Cardiac muscle cell (in vitro differentiated cells and primary cell): ENCODE measurements around the gene SYNPO2. TPM values are rescaled to one million over a fixed set of nuclear protein-coding genes. Genes with fewer than 3 reads are reported as not detected.
"Not testable (repeated sequence)": the region's sequence is repeated elsewhere in the genome, so short reads cannot be mapped to it uniquely, and the experiment has no call there.

Source experiments
- DNase-seq, 2 donors: peaks; one replicate each; pipeline versions ENCODE4 v3.0.0 to v3.0.0-alpha.2; 2010 to 2017; ENCODE audit warnings: low read depth in 1 of 2, low spot score in 1 of 2
- H3K27ac ChIP-seq: fragments of 200-600 bp; sonication (generic); 2 replicates; pipeline ENCODE4 v1.5.1; 2016
- H3K27me3 ChIP-seq: fragments of 200-600 bp; sonication (generic); 2 replicates; pipeline ENCODE4 v1.6.0; 2016; ENCODE audit warnings: control low read depth
- H3K36me3 ChIP-seq: fragments of 200-600 bp; sonication (generic); 2 replicates; pipeline ENCODE4 v1.5.1; 2016; ENCODE audit warnings: control low read depth
- H3K4me1 ChIP-seq: fragments of 200-600 bp; sonication (generic); 2 replicates; pipeline ENCODE4 v1.8.1; 2017; ENCODE audit warnings: low read depth, mild to moderate bottlenecking, mixed run types
- H3K4me3 ChIP-seq: fragments of 200-600 bp; sonication (generic); 2 replicates; pipeline ENCODE4 v1.5.1; 2016; ENCODE audit warnings: mild to moderate bottlenecking
- H3K9me3 ChIP-seq: fragments of 200-600 bp; sonication (generic); 2 replicates; pipeline ENCODE4 v1.5.1; 2017; ENCODE audit warnings: low read depth, mild to moderate bottlenecking, control low read depth
- polyA plus RNA-seq: library from polyadenylated mRNA; unstranded; fragments of >200 nt; fragmentation: Nextera tagmentation; extraction: Ambion mirVana; gene quantifications from 2 replicates; pipeline ENCODE4 v1.2.1, GENCODE V29; 2016
- total RNA-seq: library from RNA; depleted of rRNA; stranded (reverse); fragments of >200 nt; gene quantifications from 2 replicates; pipeline ENCODE4 v1.2.3, GENCODE V29; 2016
- TF ChIP-seq, protein P1 (sequence below): IDR thresholded peaks from 2 replicates; pipeline ENCODE4 v1.5.1; 2012; ENCODE audit warnings: low read depth, mild to moderate bottlenecking, low read length

Gene SYNPO2
- total and polyA plus RNA-seq, 2 experiments from 2014 or later, result 14.7 to 35.6 TPM

GRCh38 chr4:119041951-119042560 is 153.4 kb downstream of the SYNPO2 start:
- peak; percentile 78 to 81 for DNase-seq
- Histone ChIP-seq H3K4me3 (no peak overlapping the region), H3K36me3 (no peaks in the 10 kb centered on the region), H3K4me1 (peaks cover 12% of the 10 kb centered on the region), H3K9me3 (no peaks in the 10 kb centered on the region), H3K27me3 (no peaks in the 10 kb centered on the region), H3K27ac (no peak overlapping the region)
- TF ChIP-seq, protein P1, sequence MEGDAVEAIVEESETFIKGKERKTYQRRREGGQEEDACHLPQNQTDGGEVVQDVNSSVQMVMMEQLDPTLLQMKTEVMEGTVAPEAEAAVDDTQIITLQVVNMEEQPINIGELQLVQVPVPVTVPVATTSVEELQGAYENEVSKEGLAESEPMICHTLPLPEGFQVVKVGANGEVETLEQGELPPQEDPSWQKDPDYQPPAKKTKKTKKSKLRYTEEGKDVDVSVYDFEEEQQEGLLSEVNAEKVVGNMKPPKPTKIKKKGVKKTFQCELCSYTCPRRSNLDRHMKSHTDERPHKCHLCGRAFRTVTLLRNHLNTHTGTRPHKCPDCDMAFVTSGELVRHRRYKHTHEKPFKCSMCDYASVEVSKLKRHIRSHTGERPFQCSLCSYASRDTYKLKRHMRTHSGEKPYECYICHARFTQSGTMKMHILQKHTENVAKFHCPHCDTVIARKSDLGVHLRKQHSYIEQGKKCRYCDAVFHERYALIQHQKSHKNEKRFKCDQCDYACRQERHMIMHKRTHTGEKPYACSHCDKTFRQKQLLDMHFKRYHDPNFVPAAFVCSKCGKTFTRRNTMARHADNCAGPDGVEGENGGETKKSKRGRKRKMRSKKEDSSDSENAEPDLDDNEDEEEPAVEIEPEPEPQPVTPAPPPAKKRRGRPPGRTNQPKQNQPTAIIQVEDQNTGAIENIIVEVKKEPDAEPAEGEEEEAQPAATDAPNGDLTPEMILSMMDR, result peak; percentile 54

DNA sequence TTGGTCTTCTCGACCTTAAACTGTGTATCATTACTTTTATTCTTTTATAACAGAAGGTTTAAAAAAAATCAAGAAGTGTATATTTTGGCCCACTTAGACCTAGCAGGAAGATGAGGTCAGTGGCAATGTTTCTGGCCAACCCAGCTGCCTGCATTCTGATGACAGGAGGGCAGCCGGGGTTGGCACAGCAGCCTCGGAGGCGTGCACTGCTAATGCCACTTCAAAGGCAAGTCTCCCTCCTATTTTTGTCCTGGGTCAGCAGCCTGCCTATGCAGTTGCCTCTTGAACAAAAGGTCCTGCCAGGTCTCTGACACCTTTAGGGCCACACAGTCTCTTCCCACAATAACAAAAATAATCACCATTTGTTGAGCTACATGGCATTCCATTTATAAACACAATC is 157.6 kb downstream of the SYNPO2 start:
- TF ChIP-seq, protein P1, result no peak
- H3K4me1 ChIP-seq, result peaks cover 6% of the 10 kb centered on the region
- H3K36me3 ChIP-seq, result no peaks in the 10 kb centered on the region
- no peak overlapping the region for H3K27ac ChIP-seq
- H3K9me3 ChIP-seq, result no peaks in the 10 kb centered on the region
- H3K4me3 ChIP-seq, result no peak overlapping the region
- DNase-seq, result peak in 1 of 2 donors; percentile 23
- no peaks in the 10 kb centered on the region for H3K27me3 ChIP-seq

DNA sequence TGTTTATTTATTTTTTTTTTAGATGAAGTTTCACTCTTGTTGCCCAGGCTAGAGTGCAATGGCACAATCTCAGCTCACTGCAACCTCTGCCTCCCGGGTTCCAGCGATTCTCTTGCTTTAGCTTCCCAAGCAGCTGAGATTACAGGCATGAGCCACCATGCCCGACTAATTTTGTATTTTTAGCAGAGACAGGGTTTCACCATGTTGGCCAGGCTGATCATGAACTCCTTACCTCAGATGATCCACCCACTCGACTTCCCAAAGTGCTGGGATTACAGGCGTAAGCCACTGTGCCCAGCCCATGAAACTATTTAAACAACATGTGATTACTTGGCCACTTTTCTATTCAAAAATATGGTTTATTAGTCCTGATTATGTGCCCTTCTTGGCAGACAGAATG is 158.4 kb downstream of the SYNPO2 start:
- H3K4me3 ChIP-seq, DNase-seq, H3K27ac ChIP-seq, H3K4me1 ChIP-seq, H3K9me3 ChIP-seq, H3K27me3 ChIP-seq, H3K36me3 ChIP-seq: not testable (repeated sequence)

DNA sequence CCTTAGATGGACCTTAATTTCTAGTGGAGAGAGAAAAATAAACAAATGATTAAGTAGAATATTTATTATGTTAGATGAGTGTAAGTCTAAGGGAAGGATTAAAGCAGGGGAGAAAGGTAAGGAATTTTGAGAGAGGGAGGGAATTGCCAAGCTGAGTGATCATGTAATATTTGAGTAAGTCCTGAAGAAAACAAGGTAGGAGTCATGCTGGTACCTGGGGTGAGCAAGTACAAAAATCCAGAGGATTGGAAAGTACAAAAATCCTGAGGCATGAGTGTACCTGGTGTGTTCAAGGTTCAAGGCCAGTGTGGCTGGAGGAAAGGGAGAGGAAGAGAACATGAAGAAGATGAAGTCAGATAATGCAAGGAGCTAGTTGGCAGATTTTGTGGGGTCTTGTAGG is 159.8 kb downstream of the SYNPO2 start:
- DNase-seq, result no peak
- TF ChIP-seq, protein P1, result no peak
- no peaks in the 10 kb centered on the region for H3K27me3 ChIP-seq

DNA sequence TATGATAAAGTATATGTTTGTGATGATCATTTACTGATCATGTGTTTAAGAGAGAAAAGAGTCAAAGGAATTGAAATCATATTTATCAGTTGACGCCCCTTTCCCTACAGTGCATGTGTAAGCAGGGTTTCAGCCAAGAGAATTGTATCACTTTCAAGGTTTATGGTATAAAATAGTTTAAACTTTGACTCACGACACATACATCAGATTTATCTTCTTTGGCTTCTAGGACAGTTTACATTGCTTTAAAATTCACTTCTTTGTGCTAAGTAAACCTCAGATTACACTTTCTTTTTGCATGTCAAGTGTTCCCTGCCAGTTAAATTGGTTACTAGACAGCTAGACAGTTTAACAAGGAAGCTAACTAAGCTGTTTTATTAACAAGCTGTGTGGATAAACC is 160.7 kb downstream of the SYNPO2 start:
- Histone ChIP-seq H3K4me1 (peaks cover 4% of the 10 kb centered on the region), H3K4me3 (no peak overlapping the region)
- TF ChIP-seq, protein P1, result no peak

More for the DNA sequence above, 159.8 kb downstream of the SYNPO2 start:
- Histone ChIP-seq H3K27ac (no peak overlapping the region), H3K4me3 (no peak overlapping the region), H3K9me3 (no peaks in the 10 kb centered on the region), H3K36me3 (no peaks in the 10 kb centered on the region), H3K4me1 (peaks cover 4% of the 10 kb centered on the region)

DNA sequence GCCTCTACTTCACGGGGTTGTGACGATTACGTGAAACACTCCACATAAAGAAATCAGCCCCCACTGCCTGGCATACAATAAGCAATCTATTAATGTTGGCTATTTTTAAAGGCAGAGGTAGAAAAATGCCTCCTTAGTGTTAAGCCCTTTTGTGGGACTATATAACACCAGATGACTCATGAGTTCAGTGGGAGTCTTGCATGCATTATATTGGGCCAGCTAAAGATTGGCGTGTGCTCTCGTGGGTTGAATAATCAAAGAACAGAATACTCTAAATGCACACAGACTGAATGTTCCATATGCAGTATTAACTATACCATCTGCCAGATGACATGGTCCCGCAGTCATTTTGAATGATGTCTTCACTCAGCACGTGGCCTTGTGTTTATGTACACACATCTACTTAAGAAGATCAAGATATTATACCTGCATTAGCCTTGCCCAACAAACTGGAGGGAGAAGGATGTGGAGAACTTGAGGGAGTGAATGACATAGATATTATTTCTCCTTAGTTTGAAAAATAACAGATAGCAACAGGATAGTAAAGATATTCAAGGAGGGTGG is 162.0 kb downstream of the SYNPO2 start:
- DNase-seq, result no peak
- TF ChIP-seq, protein P1, result no peak
- peaks cover 4% of the 10 kb centered on the region for H3K4me1 ChIP-seq
- no peak overlapping the region for H3K27ac ChIP-seq
- no peak overlapping the region for H3K4me3 ChIP-seq
- no peaks in the 10 kb centered on the region for H3K9me3 ChIP-seq
- H3K27me3 ChIP-seq, result no peaks in the 10 kb centered on the region
- no peaks in the 10 kb centered on the region for H3K36me3 ChIP-seq

More for the DNA sequence above, 160.7 kb downstream of the SYNPO2 start:
- DNase-seq, result no peak
- Histone ChIP-seq H3K9me3 (no peaks in the 10 kb centered on the region), H3K27me3 (no peaks in the 10 kb centered on the region), H3K27ac (no peak overlapping the region), H3K36me3 (no peaks in the 10 kb centered on the region)
